Measurements from ENCODE around the gene MOB3B.

MOB3B gene

DNA sequence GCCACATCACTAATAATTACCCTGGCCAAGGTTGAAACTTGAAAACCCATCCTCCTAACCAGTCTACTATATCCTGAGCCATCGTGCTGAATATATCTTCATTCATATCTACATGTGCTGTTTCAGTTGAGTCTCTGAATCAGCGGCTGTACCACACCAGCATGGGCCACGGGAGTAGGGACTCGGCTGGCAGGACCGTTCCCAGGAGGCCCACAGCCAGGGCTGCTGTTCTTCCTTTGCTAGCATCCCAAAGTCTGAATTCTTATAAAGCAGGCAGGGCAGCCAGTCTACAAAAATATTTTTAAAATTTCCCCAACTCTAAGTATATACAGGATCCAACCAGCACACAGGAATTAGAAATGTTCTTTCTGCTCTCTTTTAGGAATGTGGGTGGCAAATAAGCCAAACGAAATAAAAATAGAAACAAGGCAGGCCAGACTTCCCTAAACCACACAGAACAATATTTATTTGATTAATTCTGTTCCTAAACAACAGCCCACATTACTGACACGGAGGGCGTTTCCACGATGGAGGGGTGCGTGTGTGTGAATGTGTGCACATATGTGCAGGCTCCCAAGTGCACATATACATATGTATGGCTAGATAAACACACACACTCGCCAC lies 189.8 kb downstream of the MOB3B start (continued):
- TF ChIP-seq, protein P1, sequence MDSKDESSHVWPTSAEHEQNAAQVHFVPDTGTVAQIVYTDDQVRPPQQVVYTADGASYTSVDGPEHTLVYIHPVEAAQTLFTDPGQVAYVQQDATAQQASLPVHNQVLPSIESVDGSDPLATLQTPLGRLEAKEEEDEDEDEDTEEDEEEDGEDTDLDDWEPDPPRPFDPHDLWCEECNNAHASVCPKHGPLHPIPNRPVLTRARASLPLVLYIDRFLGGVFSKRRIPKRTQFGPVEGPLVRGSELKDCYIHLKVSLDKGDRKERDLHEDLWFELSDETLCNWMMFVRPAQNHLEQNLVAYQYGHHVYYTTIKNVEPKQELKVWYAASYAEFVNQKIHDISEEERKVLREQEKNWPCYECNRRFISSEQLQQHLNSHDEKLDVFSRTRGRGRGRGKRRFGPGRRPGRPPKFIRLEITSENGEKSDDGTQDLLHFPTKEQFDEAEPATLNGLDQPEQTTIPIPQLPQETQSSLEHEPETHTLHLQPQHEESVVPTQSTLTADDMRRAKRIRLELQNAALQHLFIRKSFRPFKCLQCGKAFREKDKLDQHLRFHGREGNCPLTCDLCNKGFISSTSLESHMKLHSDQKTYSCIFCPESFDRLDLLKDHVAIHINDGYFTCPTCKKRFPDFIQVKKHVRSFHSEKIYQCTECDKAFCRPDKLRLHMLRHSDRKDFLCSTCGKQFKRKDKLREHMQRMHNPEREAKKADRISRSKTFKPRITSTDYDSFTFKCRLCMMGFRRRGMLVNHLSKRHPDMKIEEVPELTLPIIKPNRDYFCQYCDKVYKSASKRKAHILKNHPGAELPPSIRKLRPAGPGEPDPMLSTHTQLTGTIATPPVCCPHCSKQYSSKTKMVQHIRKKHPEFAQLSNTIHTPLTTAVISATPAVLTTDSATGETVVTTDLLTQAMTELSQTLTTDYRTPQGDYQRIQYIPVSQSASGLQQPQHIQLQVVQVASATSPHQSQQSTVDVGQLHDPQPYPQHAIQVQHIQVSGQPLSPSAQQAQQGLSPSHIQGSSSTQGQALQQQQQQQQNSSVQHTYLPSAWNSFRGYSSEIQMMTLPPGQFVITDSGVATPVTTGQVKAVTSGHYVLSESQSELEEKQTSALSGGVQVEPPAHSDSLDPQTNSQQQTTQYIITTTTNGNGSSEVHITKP (tag by site-specific recombination; IDR thresholded peaks at IDR 0.05) = no peak
- TF ChIP-seq ZNF16 (tag by site-specific recombination; IDR thresholded peaks at IDR 0.05; ENCODE audit: low read depth) (no peak), PRDM1 (tag by site-specific recombination; IDR thresholded peaks at IDR 0.05) (no peak), ZNF544 (tag by site-specific recombination; IDR thresholded peaks at IDR 0.05) (no peak), ZNF266 (tag by site-specific recombination; IDR thresholded peaks at IDR 0.05; ENCODE audit: low read depth) (no peak), ZNF140 (tag by site-specific recombination; IDR thresholded peaks at IDR 0.05) (no peak), SETDB1 (IDR thresholded peaks at IDR 0.05; ENCODE audit: insufficient read length, low read length) (no peak), GLIS2 (tag by site-specific recombination; IDR thresholded peaks at IDR 0.05) (no peak), ZNF184 (tag by site-specific recombination; IDR thresholded peaks at IDR 0.05) (no peak), ZBTB48 (tag by site-specific recombination; IDR thresholded peaks at IDR 0.05) (no peak), ZEB2 (tag by site-specific recombination; IDR thresholded peaks at IDR 0.05) (no peak)
- TF ChIP-seq, protein P2, sequence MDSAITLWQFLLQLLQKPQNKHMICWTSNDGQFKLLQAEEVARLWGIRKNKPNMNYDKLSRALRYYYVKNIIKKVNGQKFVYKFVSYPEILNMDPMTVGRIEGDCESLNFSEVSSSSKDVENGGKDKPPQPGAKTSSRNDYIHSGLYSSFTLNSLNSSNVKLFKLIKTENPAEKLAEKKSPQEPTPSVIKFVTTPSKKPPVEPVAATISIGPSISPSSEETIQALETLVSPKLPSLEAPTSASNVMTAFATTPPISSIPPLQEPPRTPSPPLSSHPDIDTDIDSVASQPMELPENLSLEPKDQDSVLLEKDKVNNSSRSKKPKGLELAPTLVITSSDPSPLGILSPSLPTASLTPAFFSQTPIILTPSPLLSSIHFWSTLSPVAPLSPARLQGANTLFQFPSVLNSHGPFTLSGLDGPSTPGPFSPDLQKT (IDR thresholded peaks at IDR 0.05; ENCODE audit: borderline replicate concordance, low read depth, low read length) = no peak

DNA sequence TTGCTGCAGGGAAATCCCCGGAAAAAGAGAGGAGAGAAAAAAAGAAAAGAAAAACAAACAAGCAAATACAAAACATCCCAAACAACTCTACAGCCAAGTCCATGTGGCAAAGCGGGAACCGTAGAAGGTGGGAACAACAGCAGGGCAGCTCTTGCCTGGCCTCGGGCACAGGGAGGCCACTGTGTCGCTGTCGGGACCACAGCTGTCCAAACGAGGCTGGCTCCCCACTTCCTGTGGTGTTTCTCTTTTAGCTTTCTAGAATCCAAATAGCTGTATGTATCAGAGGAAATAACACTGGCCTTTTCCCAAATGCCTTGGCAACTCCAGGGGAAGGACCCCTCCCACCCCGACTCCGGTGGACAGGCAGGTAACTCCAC lies 191.1 kb downstream of the MOB3B start:
- Histone ChIP-seq H3K36me3 (ENCODE audit: control insufficient read depth in 2 of 2, insufficient read depth in 1 of 2, low read length in 2 of 2) (no peaks in the 10 kb centered on the region), H3K9me3 (ENCODE audit: control insufficient read depth, insufficient read depth, low read depth, low read length) (no peaks in the 10 kb centered on the region), H3K4me1 (ENCODE audit: control insufficient read depth, insufficient read depth, low read length) (no peaks in the 10 kb centered on the region), H3K4me3 (ENCODE audit: low read depth, low read length) (no peak overlapping the region), H3K27ac (ENCODE audit: extremely low read depth, low read depth, low read length) (no peak overlapping the region)
- ChIA-PET CTCF (interaction anchor here (0.7 kb wide), 1 partner anchor 17 kb away, joined by 5 read pairs; no protein-coding TSS in a partner anchor), POLR2A (no interaction called here)
- TF ChIP-seq ZNF76 (tag by site-specific recombination; IDR thresholded peaks at IDR 0.05; ENCODE audit: borderline replicate concordance, low read depth) (no peak), ZNF24 (tag by site-specific recombination; IDR thresholded peaks at IDR 0.05) (no peak)

DNA sequence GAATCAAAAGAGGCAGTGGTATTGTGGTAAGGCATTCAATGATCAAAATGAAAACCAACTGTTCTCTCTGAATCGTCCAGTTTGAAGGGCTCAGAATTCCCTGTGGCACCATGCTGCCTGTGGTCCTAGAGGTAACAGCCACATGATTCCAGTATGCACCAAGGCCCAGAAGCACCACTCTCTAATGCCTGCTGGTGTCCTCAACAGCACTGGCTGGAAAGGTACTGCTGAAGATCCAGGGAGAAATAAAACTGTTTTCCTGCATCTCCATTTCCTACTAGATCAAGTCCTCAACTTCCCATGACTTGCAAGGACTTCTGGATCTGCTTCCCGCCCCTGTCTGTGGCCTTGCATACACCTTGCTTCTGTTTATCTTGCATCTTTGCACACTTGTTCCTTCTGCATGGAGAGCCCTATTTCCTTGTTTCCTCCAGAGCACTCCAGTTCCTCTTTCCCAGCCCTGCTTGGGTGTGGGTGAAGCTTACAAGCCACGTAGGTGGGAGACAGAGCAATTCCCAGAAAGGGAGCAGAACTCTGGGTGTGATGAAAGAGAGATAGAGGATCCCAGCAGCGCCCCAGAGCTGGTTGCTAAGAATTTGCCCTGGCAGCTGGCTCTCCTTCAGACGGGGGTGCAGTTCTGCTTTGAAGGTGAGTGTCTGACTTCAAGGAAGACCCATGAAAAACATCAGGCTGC lies 191.6 kb downstream of the MOB3B start:
- Histone ChIP-seq H3K27ac (ENCODE audit: extremely low read depth, low read depth, low read length) (no peak overlapping the region), H3K4me1 (ENCODE audit: control insufficient read depth, insufficient read depth, low read length) (no peaks in the 10 kb centered on the region), H3K9me3 (ENCODE audit: control insufficient read depth, insufficient read depth, low read depth, low read length) (no peaks in the 10 kb centered on the region), H3K4me3 (ENCODE audit: low read depth, low read length) (no peak overlapping the region), H3K36me3 (ENCODE audit: control insufficient read depth in 2 of 2, insufficient read depth in 1 of 2, low read length in 2 of 2) (no peaks in the 10 kb centered on the region)
- TF ChIP-seq ZNF792 (tag by site-specific recombination; IDR thresholded peaks at IDR 0.05) (no peak), ZNF660 (tag by site-specific recombination; IDR thresholded peaks at IDR 0.05) (no peak), KLF9 (tag by site-specific recombination; IDR thresholded peaks at IDR 0.05; ENCODE audit: low read depth) (no peak), ZNF514 (tag by site-specific recombination; IDR thresholded peaks at IDR 0.05) (no peak), ZNF610 (tag by site-specific recombination; IDR thresholded peaks at IDR 0.05; ENCODE audit: borderline replicate concordance) (no peak), ZNF133 (tag by site-specific recombination; IDR thresholded peaks at IDR 0.05) (no peak)
- TF ChIP-seq, protein P3, sequence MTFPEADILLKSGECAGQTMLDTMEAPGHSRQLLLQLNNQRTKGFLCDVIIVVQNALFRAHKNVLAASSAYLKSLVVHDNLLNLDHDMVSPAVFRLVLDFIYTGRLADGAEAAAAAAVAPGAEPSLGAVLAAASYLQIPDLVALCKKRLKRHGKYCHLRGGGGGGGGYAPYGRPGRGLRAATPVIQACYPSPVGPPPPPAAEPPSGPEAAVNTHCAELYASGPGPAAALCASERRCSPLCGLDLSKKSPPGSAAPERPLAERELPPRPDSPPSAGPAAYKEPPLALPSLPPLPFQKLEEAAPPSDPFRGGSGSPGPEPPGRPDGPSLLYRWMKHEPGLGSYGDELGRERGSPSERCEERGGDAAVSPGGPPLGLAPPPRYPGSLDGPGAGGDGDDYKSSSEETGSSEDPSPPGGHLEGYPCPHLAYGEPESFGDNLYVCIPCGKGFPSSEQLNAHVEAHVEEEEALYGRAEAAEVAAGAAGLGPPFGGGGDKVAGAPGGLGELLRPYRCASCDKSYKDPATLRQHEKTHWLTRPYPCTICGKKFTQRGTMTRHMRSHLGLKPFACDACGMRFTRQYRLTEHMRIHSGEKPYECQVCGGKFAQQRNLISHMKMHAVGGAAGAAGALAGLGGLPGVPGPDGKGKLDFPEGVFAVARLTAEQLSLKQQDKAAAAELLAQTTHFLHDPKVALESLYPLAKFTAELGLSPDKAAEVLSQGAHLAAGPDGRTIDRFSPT (tag by site-specific recombination; IDR thresholded peaks at IDR 0.05) = no peak
- TF ChIP-seq, protein P4, sequence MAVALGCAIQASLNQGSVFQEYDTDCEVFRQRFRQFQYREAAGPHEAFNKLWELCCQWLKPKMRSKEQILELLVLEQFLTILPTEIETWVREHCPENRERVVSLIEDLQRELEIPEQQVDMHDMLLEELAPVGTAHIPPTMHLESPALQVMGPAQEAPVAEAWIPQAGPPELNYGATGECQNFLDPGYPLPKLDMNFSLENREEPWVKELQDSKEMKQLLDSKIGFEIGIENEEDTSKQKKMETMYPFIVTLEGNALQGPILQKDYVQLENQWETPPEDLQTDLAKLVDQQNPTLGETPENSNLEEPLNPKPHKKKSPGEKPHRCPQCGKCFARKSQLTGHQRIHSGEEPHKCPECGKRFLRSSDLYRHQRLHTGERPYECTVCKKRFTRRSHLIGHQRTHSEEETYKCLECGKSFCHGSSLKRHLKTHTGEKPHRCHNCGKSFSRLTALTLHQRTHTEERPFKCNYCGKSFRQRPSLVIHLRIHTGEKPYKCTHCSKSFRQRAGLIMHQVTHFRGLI (tag by site-specific recombination; IDR thresholded peaks at IDR 0.05) = no peak
- TF ChIP-seq, protein P5, sequence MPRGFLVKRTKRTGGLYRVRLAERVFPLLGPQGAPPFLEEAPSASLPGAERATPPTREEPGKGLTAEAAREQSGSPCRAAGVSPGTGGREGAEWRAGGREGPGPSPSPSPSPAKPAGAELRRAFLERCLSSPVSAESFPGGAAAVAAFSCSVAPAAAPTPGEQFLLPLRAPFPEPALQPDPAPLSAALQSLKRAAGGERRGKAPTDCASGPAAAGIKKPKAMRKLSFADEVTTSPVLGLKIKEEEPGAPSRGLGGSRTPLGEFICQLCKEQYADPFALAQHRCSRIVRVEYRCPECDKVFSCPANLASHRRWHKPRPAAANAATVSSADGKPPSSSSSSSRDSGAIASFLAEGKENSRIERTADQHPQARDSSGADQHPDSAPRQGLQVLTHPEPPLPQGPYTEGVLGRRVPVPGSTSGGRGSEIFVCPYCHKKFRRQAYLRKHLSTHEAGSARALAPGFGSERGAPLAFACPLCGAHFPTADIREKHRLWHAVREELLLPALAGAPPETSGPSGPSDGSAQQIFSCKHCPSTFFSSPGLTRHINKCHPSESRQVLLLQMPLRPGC (tag by site-specific recombination; IDR thresholded peaks at IDR 0.05) = no peak
- POLR2A ChIA-PET = no interaction called here
- CTCF ChIA-PET = interaction anchor here (0.7 kb wide), 1 partner anchor 17 kb away, joined by 5 read pairs; no protein-coding TSS in a partner anchor

Data from HEK293 (cell line).